Activated T-cell treated with anti-CD3 and anti-CD28 coated beads, Interleukin-2, amount 50 U/mL, for 4 hours (primary cell): ENCODE data around the gene AGPAT2. TPM values are rescaled to one million over a fixed set of nuclear protein-coding genes. Genes with fewer than 3 reads are reported as not detected.

Experiments
- ATAC-seq, 2 donors: fragments of 200-7000 bp; cut with Tn5 transposase; one replicate each; pipeline ENCODE4 v1.10.0; 2021
- DNase-seq: peaks from one replicate; pipeline ENCODE4 v3.0.0-alpha.2; 2020
- H3K27me3 Mint-ChIP-seq: one replicate; pipeline ENCODE4 v1.8.0; 2021; ENCODE audit warnings: low read depth, mixed read lengths
- H3K36me3 Mint-ChIP-seq: one replicate; pipeline ENCODE4 v1.8.0; 2022; ENCODE audit warnings: mixed read lengths; ENCODE audit not compliant: insufficient read depth
- H3K4me1 Mint-ChIP-seq: one replicate; pipeline ENCODE4 v1.8.0; 2021; ENCODE audit warnings: low read depth, mixed read lengths
- H3K4me3 Mint-ChIP-seq: one replicate; pipeline ENCODE4 v1.8.0; 2021; ENCODE audit warnings: mild to moderate bottlenecking, moderate library complexity, mixed read lengths
- H3K9me3 Mint-ChIP-seq: one replicate; pipeline ENCODE4 v1.8.0; 2021; ENCODE audit warnings: mixed read lengths
- total RNA-seq, 3 donors: library from RNA; stranded (reverse); gene quantifications; one replicate each; pipeline ENCODE4 v1.2.1, GENCODE V29; 2021

The AGPAT2 gene
- total RNA-seq, 3 donors from 2014 or later = 11.4 to 14.3 (median 11.7) TPM

DNA sequence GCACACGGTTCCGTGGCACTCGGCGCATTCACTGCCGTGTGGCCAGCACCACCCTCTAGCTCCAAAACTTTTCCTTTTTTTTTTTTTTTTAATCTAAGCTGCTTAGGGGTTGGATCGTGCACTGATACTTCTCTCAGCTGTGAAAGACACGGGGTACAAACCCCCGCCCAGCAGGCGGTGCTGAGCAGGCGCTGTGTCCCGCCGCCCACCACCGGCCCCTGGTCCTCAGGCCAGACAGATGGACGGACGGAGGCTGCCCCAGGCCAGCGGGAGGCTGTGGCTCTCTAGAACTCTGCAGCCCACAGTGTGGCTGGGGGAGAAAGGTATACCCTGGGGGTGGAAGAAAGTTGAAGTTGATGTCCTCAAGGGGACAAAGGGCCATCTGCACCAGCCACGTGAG lies 6.2 kb downstream of the AGPAT2 start:
- H3K9me3 Mint-ChIP-seq = no peaks in the 10 kb centered on the region

DNA sequence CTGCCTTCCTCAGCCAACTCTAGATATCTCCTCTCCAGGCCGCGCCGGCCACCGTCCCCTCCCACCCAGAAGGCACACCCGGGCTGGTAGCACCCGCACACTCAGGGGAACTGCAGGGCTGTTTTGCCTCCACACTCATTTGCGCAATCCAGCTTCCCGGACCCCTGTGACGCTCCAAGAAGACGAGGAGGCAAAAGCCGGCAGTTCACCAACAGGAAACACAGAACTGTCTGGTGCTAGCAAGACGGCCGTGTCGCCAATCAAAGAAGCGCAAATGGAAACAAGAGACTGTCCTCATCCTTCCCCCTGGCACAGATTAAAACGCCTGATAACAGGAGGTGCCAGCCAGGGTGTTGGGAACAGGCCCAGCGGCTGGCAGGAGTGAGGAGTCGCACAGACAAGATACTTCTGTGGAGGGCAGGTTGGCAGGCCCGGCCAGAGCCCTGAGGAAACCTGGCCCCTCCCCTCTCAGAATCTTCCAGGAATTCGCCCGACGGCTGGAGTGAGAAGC lies 7.8 kb downstream of the AGPAT2 start:
- H3K9me3 Mint-ChIP-seq = no peaks in the 10 kb centered on the region
- no peaks in the 10 kb centered on the region for H3K4me1 Mint-ChIP-seq
- ATAC-seq = no peak
- DNase-seq = no peak
- no peaks in the 10 kb centered on the region for H3K27me3 Mint-ChIP-seq
- H3K36me3 Mint-ChIP-seq = no peaks in the 10 kb centered on the region
- no peak overlapping the region for H3K4me3 Mint-ChIP-seq

More for the DNA sequence above, 6.2 kb downstream of the AGPAT2 start:
- Mint-ChIP-seq H3K36me3 (no peaks in the 10 kb centered on the region), H3K4me3 (no peak overlapping the region), H3K4me1 (peaks cover 3% of the 10 kb centered on the region), H3K27me3 (no peaks in the 10 kb centered on the region)
- DNase-seq = no peak
- ATAC-seq = no peak

DNA sequence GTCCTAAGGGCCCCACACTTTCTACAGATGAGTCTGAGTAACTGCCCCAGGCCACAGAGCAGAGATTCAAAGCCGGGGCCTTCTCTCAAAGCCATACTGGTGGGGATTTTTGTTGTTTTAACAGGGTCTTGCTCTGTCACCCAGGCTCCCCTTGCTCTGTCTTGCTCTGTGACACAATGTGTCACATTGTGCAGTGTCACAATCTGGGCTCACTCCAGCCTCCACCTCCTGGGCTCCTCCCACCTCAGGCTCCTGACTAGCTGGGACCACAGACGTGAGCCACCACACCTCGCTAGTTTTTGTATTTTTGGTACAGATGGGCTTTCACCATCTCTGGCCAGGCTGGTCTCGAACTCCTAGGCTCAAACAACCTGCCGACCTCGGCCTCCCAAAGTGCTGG lies 8.6 kb downstream of the AGPAT2 start:
- Mint-ChIP-seq H3K4me1 (no peaks in the 10 kb centered on the region), H3K4me3 (no peak overlapping the region), H3K36me3 (no peaks in the 10 kb centered on the region), H3K9me3 (no peaks in the 10 kb centered on the region), H3K27me3 (no peaks in the 10 kb centered on the region)
- ATAC-seq = peak in 1 of 2 donors; percentile 45
- no peak for DNase-seq

DNA sequence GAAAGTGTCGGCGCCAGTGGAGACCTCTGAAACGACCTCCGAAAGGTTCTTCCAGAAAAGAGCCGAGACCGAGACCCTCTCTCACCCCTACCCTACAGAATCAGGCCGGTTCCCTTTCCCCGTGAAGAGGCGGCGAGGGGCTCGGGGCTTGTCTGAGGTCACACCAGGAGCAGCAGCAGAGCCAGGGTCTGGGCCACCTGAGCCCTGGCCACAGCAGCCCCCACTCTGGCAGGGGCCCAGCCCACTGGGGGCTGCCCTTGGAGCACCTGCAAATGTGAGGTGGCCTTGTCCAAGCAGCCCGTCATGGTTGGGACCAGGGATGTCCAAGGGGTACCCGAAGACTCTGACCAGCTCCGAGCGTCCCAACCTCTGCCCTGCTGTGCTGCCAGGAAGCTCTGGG lies 9.2 kb downstream of the AGPAT2 start:
- H3K9me3 Mint-ChIP-seq = no peaks in the 10 kb centered on the region
- H3K27me3 Mint-ChIP-seq = no peaks in the 10 kb centered on the region
- no peak for ATAC-seq
- no peaks in the 10 kb centered on the region for H3K36me3 Mint-ChIP-seq
- no peak for DNase-seq
- no peak overlapping the region for H3K4me3 Mint-ChIP-seq
- H3K4me1 Mint-ChIP-seq = no peaks in the 10 kb centered on the region

DNA sequence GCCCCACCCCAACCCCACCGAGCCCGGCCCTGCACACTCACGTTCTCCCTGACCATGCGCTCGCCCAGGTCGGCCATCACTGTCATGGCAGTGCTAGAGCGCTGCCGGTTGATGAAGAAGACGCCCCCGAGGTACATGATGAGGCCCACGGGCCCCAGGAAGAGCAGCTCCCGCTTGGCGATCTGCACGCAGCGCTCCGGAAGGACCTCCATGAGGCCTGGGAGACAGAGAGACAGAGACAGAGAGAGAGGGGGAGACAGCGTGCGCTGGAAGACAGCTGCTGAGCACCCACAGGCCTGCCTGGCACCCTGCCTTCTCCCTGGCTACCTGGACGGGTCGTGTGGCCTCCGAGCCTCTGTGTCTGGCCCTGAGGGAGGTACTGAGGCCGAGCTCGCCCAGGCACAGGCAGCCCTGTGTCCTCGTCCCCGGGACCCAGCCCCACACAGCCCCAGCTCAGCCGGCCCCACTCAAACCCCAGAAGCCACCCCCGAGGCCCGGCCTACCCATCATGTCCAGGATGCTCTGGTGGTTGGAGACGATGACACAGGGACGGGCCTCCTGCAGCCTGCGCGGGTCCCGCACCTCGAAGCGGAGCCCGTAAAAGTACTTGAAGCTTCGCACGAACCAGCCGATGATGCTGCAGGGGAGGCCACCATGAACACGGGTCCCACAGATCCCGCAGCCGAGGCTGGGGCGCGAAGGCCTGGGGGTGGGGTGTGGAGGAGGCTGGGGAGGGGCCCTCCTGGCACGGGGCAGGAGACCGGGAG lies 10.2 kb downstream of the AGPAT2 start:
- DNase-seq = no peak
- Mint-ChIP-seq H3K4me3 (no peak overlapping the region), H3K27me3 (no peaks in the 10 kb centered on the region), H3K4me1 (no peaks in the 10 kb centered on the region), H3K36me3 (no peaks in the 10 kb centered on the region), H3K9me3 (no peaks in the 10 kb centered on the region)
- no peak for ATAC-seq

DNA sequence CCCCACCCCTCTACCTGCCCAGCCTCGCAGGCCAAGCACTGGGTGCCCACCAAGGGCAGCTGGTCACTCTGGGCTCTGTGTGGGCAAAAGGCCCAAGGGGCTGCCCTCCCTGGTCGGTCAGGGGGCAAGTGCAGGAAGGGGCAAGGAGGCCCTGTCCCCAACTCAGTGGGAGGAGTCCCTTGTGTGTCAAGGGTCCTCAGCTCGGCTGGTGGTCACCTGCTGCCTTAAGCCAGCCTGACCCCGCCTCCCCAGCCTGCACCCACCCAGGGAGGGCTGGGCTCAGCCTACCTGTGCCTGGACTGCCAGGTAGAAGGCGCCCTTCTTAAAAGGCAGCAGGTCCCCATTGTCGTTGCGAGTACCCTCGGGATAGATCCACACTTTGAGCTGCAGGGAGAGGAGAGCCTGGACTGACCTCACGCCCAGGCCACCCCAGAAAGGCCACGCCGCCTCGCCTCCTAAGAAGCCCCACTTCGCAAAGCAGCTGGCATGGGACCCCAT lies 10.9 kb downstream of the AGPAT2 start:
- H3K4me1 Mint-ChIP-seq = no peaks in the 10 kb centered on the region
- H3K27me3 Mint-ChIP-seq = no peaks in the 10 kb centered on the region
- no peak for ATAC-seq
- no peaks in the 10 kb centered on the region for H3K9me3 Mint-ChIP-seq
- DNase-seq = no peak
- no peaks in the 10 kb centered on the region for H3K36me3 Mint-ChIP-seq
- H3K4me3 Mint-ChIP-seq = no peak overlapping the region

DNA sequence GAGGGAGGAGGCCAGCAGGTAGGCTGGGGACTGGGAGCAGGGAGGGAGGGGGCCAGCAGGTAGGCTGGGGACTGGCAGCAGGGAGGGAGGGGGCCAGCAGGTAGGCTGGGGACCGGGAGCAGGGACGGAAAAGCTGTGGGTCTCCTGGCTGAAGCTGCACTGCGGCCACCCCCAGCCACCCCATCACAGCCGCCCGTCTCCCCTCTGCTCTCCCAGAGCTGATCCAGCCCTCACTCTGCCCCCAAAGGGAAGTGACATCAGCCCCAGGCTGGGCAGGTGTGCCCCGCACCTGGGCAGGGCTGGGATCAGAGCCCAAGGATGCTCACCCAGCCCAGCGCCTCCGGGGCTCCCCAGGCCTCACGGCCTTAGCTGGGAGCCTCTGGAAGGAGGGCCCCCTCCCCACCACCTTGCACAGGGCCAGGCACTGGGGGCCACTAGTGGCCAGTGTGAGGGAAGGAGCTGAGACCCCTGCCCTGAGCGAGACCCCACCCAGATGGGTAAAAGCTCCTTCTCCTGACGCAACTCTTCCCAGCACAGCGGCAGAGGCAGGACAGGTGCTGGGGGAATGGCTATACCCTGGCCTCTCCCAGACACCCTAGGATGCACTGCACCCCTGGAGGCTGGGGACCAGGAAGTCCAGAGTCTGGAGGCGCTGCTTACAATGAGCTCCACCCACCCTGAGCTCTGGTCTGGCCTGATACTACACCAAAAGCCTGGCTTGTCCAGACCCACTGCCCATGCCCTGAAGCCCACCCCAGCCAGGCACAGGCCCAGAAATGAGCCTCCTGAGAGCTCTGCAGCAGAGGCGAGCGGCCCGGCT lies 11.6 kb downstream of the AGPAT2 start:
- DNase-seq = no peak
- no peak for ATAC-seq
- H3K4me3 Mint-ChIP-seq = no peak overlapping the region
- H3K4me1 Mint-ChIP-seq = no peaks in the 10 kb centered on the region
- H3K27me3 Mint-ChIP-seq = no peaks in the 10 kb centered on the region
- no peaks in the 10 kb centered on the region for H3K36me3 Mint-ChIP-seq
- H3K9me3 Mint-ChIP-seq = no peaks in the 10 kb centered on the region

DNA sequence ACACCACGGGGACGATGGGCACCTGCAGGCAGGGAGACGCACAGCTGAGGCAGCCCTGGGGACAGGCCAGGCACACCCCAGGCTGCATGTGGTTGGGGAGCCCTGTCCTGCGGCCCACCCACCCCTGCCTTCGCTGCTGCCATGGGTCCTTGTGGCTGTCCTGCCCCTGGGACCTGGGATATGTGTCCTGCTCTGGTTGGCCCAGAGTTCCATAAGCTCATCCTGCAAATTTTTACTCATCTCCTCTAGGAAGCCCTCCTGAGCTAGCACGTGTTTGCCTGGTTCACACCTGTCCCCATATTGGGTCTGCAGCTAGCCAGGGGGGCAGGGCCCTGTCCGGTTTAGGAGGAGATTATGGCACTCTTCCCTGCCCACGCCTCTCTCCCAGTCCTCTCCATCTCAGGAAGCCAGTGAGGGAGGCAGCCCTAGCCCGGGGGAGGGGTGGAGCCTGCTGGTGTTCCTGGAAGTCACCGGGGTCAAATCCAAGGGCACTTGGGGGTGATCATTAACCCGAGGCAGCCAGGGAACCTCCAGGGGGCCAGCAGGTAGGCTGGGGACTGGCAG lies 12.4 kb downstream of the AGPAT2 start:
- no peak overlapping the region for H3K4me3 Mint-ChIP-seq
- no peaks in the 10 kb centered on the region for H3K27me3 Mint-ChIP-seq
- ATAC-seq (no peak), DNase-seq (no peak)
- H3K9me3 Mint-ChIP-seq = no peaks in the 10 kb centered on the region
- no peaks in the 10 kb centered on the region for H3K36me3 Mint-ChIP-seq
- H3K4me1 Mint-ChIP-seq = no peaks in the 10 kb centered on the region

DNA sequence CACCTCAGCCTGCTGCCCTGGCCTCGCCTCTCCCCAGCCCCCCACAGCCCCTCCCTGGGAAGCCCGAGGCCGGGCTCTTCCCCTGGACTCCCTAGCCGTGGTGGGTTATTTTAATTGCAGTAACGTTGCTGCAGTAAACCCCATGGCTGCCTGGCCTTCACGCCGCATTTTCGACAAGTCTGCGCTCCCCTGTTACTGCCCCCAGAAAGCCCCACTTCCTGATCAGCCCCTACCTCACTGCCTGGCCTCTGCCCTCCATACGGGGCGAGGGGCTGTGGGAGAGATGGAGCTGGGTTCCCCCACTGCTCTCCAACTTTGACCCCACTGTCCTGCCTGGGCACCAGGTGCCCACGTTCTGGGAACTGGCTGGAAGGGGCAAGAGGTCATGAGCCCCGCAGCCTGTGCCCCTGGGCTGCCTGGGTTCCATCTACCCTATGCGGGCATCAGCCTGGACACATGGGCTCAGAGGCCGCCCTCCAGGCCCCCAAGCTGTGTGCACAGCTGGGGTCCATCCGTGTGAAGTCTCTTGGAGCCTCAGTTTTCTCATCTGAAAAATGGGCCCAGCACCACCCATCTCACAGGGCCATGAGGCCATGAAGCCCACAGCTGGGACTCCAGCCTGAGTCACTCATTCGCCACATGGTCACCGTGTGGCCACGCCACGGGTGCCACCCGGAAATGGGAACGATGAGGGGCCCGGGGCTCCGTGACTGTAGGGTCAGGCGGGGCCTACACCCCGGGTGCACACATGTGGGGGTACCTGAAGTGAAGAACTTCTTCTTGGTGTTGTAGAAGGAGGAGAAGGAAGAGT lies 13.1 kb downstream of the AGPAT2 start:
- H3K4me3 Mint-ChIP-seq = no peak overlapping the region
- H3K4me1 Mint-ChIP-seq = no peaks in the 10 kb centered on the region
- no peaks in the 10 kb centered on the region for H3K36me3 Mint-ChIP-seq
- H3K9me3 Mint-ChIP-seq = no peaks in the 10 kb centered on the region
- no peak for DNase-seq
- no peak for ATAC-seq
- peaks cover 4% of the 10 kb centered on the region for H3K27me3 Mint-ChIP-seq

DNA sequence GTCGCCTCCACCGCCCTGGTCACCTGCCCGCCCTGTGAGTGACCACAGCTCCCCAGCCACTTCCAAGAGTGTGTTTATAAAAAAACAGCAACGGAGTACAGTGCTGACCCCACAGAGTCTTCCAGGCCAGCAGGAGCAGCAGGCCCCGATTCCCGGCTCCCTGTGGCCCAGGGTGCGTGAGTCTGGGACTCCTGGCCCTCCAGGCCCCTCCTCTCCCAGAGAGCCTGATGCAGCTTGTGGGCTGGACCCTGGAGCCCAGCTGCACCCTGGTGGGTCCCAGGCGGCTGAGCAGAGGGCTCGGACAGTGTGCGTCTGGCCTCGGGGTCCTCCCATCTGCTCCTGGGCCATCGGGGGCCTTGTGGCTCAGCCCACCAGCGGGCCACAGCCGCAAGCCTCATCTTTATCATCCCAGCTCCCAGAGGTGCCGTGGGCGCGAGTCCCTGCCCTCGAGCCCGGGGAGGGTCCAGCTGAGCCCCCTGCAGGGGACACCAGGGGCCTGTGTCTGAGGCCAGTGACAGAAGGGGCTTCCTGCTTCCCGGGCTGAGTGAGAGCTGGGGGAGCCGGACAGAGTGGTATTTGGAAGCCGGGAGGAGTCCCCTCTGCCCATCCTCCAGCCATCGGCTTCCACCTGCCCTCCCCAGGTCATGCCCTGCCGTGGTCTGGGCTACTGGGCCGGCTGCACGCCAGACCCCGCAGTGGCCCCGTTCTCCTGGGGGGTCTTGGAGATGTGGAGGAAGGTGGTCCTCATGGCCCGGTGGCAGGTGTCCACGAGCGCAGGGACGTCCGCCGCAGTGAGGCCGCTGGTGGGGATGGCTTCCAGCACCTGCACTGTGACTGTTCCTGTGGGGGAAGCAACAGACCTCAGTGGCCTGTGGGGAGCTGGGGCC lies 13.9 kb downstream of the AGPAT2 start:
- ATAC-seq (no peak), DNase-seq (no peak)
- Mint-ChIP-seq H3K36me3 (no peaks in the 10 kb centered on the region), H3K27me3 (peaks cover 9% of the 10 kb centered on the region), H3K4me1 (no peaks in the 10 kb centered on the region), H3K4me3 (no peak overlapping the region), H3K9me3 (no peaks in the 10 kb centered on the region)

DNA sequence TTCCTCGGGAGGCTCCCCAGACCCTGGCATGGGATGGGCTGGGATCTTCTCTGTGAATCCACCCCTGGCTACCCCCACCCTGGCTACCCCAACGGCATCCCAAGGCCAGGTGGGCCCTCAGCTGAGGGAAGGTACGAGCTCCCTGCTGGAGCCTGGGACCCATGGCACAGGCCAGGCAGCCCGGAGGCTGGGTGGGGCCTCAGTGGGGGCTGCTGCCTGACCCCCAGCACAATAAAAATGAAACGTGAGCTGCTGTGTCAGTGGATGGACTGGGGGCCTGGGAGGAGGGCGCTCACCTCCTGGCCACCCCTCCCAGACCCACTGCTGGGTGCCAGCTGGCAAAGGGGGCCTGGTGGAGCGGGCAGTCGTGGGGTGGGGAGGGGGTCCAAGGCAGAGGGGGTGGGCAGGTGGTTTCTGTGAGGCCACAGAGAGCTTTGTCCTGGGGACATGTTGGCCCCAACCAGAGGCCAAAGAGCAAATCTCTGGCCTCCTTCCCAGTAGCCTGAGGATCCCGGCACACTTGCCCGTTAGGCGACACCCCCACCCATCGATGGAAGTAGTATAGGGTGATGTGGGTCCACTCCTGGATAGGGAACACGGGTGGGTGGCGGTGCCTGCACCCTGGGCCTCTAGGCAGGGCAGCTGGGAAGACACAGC lies 14.7 kb downstream of the AGPAT2 start:
- no peaks in the 10 kb centered on the region for H3K4me1 Mint-ChIP-seq
- no peak overlapping the region for H3K4me3 Mint-ChIP-seq

DNA sequence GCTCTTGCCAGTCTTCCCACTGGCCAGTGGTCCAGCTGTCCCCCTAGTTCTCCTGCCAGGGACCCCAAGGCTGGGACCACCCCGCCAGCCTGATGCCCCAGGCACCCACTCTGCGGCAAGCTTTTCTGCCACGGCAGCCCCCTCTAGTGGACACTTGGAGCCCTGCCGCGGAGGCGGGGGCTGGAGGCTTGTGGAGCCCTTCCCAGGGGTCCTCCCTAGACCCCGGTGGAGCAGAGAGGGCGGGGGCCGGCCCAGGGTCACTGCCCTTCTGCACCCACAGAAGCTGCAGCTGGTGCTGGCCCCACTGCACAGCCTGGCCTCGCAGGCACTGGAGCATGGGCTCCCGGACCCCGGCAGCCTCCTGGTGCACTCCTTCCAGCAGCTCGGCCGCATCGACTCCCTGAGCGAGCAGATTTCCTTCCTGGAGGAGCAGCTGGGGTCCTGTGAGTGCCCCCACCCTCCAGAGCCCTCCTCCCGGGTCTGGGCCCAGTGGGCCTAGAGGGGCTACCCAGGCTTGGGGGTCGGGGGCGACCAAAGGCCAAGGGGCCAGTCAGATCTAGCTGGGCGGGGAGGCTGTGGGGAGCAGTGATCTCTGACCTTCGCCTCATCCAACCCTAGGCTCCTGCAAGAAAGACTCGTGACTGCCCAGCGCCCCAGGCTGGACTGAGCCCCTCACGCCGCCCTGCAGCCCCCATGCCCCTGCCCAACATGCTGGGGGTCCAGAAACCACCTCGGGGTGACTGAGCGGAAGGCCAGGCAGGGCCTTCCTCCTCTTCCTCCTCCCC lies 15.4 kb downstream of the AGPAT2 start:
- Mint-ChIP-seq H3K4me3 (no peak overlapping the region), H3K36me3 (no peaks in the 10 kb centered on the region), H3K9me3 (no peaks in the 10 kb centered on the region), H3K4me1 (no peaks in the 10 kb centered on the region), H3K27me3 (peaks cover 10% of the 10 kb centered on the region)
- DNase-seq = peak; percentile 40
- peak; percentile 52 to 59 for ATAC-seq

More for the DNA sequence above, 14.7 kb downstream of the AGPAT2 start:
- Mint-ChIP-seq H3K36me3 (no peaks in the 10 kb centered on the region), H3K9me3 (no peaks in the 10 kb centered on the region), H3K27me3 (peaks cover 9% of the 10 kb centered on the region)
- ATAC-seq (no peak), DNase-seq (no peak)
